ENCODE data around the gene CDH3.

Gene CDH3

DNA sequence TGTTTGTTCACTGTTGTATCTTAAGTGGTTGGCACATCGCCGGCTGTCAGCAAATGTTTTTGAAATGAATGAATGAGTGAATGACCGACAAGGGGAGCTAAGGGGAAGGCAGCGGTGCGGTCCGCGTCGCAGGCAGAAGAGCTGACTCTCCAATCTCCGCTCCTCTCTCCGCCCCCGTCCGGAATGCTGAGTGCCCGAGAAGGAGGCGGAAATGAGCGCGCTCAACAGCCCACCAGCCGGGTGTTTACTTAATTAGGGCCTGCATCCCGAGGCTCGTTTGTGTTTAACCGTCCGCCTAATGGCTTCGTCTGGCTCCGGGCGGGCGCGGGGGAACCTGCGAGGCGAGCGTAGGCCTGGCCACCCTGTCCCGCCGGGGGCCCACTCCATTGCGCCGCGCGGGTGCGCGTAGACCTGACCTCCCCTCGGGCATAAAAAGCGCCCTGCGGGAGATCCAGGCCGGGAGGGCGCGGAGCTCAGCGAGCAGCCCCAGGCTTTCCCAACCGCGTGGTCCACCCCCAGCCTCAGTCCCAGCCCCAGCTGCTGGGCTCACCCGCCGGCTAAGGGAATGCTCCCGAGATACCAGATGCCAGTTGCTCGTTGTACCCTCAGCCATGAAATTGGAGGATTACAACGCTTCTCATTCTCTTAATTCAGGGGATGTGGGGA lies 2.5 kb upstream of the CDH3 start:
- TF ChIP-seq ZNF274 (IDR thresholded peaks at IDR 0.05; ENCODE audit: low read depth, low read length), result no peak
- no peak overlapping the region for H3K4me3 ChIP-seq (ENCODE audit: low read length)

DNA sequence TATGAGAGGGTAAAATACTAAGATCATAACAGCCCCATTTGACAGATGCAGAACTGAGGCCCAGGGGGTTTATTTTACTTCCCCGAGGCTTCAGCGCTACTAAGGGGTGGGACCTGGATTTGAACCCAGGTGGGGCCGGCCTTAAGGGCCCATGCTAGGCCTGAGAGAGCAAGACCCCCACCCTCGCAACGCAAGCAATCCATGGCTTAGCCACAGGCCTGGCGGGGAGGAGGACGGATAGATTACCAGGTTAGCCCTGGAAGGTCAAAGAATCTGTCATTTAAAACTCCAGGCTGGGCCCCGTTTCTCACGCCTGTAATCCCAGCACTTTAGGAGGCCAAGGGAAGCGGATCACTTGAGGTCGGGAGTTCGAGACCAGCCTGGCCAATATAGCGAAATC lies 1.9 kb upstream of the CDH3 start:
- TF ChIP-seq ZNF274 (IDR thresholded peaks at IDR 0.05; ENCODE audit: low read depth, low read length), result no peak
- no peak overlapping the region for H3K4me3 ChIP-seq (ENCODE audit: low read length)

DNA sequence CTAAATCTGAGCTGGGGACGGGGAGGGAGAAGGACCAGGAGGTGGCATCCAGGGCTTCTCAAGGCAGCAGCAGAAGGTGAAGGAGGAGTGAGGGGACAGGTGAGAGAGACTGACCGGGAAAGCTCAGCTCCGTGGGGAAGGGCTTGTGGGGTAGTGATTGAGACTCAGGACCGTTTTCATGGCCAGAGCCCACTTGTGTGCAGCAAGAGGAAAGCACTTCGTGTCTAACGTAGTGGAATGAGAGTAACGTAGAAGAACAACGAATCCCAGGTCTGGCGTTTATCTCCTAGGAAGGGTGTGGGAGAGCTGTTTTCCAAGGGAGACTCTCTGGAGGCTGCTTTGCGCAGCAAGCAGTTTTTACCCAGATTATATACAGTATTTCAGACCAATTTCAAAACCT lies 1.3 kb upstream of the CDH3 start:
- TF ChIP-seq ZNF274 (IDR thresholded peaks at IDR 0.05; ENCODE audit: low read depth, low read length), result no peak
- no peak overlapping the region for H3K4me3 ChIP-seq (ENCODE audit: low read length)

DNA sequence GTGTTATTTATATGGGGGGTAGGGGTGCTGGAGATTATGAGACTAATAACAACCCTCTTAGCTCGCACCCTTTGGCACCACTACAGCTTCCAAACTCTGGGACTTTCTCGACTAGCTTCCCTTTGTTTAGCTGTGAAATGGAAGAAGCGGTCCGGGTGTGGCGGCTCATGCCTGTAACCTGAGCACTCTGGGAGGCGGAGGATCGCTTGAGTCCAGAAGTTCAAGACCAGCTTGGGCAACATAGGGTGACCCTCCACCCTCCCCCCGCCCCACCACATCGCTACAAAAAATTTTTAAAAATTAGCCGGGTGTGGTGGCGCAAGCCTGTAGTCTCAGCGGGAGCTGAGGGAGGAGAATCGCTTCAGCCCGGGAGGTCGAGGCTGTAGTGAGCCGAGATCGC lies 814 bp upstream of the CDH3 start:
- H3K4me3 ChIP-seq (ENCODE audit: low read length), result no peak overlapping the region

DNA sequence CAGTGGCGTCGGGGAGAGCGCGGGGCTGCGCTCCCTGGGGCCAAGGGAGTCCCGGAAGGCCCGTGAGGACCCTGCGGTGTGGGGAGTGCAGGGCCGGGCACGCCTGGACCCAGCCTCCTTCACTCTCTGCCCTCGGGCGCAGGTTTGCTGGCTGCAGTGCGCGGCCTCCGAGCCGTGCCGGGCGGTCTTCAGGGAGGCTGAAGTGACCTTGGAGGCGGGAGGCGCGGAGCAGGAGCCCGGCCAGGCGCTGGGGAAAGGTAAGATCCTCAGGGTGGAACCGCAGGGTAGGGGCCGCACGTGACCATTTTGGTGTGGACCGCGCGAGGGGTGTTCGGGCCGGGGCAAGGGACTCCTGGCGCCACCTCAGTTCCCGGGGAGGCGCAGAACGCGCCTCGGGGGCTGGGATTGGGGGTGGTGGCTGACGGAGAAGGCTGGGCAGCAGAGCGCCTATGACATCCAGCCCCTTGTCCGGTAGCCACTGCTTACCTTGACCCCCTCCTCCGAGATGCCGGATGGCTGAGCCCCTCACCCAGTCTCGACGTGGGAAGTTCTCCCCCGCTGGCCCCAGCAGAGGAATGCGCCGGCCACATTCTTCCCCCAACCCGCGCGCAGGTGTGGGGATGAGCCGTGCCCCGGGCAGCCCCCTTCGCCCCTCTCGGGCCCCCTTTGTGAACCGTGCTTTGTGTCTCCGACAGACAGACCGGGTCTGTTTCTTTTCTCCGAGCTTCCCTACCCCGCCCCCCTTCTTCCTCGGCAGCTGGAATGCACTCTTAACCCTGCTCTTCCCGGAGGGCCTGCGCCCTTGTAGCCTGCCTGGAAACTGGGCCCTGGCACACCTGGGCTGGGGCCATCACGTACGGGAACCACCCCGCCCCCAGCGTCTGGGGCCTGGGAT lies 631 bp downstream of the CDH3 start:
- TF ChIP-seq ZNF274 (IDR thresholded peaks at IDR 0.05; ENCODE audit: low read depth, low read length), result no peak
- no peak overlapping the region for H3K4me3 ChIP-seq (ENCODE audit: low read length)

More for the DNA sequence above, 814 bp upstream of the CDH3 start:
- no peak for TF ChIP-seq ZNF274 (IDR thresholded peaks at IDR 0.05; ENCODE audit: low read depth, low read length)

DNA sequence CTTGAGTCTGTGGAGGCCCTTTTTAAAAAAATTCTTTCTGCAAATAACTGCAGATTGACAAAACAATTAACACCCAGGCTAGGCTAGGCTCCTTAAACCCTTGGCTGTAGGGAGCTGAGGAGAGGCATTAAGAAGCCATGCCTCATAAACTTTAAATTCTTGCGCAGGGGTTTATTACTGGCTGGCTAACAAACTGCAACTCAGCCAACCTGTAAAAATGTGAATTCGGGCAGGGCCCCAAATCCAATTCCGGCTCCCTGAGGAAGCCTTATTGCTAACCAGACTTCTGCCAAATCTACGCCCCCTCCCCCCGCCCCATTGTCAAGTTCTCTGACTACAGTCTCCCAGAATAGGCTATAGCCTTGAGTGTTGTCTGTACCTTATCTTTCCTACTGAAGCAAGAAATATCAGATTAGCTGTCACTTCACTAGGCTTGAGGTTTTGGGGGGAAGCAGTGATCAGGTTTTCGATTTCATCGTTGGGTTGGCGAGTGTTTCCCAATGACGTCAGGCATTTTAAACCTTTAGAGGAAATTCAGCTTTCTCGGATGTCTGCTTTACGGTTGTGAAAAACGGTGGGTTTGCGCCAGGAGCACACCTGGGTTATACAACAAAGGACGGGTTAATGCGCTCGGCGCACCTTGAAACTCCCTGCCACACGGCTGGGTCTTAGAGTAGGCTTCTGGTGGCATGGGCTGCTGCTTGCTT lies 2.0 kb downstream of the CDH3 start:
- no peak for TF ChIP-seq ZNF274 (IDR thresholded peaks at IDR 0.05; ENCODE audit: low read depth, low read length)
- H3K4me3 ChIP-seq (ENCODE audit: low read length), result no peak overlapping the region

DNA sequence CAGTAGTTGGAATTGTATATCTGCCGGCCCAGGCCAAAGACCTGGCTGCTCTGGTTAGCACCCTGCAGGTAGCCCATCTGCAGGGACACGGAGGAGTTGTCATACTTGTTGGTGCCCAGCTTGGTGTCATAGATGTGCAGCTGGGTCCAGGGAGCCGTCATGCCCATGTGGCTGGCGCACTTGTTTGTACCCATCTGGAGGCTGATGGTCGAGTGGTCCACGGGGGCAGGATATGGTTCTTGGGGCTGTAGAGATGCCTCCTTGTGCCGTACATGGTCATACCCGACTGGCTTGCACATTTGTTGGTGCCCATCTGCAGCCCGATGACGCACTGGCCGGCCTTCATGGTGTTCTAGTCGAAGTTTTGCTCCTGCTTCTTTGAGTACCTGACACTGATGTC lies 6.0 kb downstream of the CDH3 start:
- no peak overlapping the region for H3K4me3 ChIP-seq (ENCODE audit: low read length)
- TF ChIP-seq ZNF274 (IDR thresholded peaks at IDR 0.05; ENCODE audit: low read depth, low read length), result no peak

DNA sequence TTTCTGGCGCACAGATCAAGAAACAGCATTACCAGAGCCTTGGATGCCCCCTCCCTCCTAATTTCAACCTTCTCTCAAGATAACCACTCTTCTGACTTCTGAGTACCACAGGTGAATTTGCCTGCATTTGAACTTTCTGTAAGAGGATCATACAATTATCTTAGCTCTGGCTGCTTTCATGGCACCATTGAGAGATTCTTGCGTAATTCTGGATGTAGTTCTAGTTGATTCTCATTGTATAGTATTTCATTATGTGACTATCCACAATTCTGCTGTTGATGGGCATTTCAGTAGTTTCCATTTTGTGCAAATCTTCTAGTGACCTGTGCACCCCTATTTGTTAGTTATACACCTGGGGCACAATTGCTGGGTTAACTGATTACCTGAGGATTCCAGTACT lies 7.5 kb downstream of the CDH3 start:
- no peak overlapping the region for H3K4me3 ChIP-seq (ENCODE audit: low read length)
- no peak for TF ChIP-seq ZNF274 (IDR thresholded peaks at IDR 0.05; ENCODE audit: low read depth, low read length)

DNA sequence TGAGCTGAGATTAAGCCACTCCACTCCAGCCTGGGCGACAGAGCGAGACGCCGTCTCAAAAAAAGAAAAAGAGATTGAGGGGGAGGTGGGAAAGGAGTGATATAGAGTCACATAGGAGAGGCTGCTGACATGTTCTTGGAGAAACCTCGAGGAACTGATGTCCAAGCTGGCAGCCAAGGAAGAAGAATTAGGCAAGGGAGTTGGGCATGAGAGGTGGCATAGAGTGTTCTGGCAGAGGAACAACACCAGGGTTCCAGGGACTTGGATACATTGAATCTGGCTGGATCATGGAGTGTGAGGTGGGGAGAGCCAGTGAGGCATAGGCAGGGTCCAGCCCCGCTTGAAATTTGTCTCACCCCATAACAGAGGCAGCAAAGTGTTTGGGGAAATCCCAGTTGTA lies 10.7 kb downstream of the CDH3 start:
- H3K4me3 ChIP-seq (ENCODE audit: low read length), result no peak overlapping the region
- TF ChIP-seq ZNF274 (IDR thresholded peaks at IDR 0.05; ENCODE audit: low read depth, low read length), result no peak

DNA sequence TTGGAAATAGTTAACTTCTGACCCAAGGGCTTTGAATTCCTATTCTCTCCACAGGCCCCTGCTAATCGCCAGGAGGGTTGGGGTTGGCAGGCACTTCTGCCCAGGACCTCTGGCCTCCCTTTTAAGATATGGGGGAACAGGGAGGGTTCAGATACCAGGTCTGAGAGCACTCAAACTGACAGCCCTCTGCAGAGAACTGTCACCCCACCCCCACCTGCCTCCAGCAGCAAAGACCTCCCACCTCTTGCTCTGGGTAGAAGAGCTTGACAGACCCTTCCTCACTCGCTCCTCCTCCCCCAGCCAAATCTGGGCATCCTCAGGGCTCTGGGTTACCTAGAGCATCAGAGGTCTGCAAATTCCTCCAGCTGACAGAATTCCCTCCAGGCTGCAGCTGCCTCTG lies 11.6 kb downstream of the CDH3 start:
- no peak for TF ChIP-seq ZNF274 (IDR thresholded peaks at IDR 0.05; ENCODE audit: low read depth, low read length)
- no peak overlapping the region for H3K4me3 ChIP-seq (ENCODE audit: low read length)

DNA sequence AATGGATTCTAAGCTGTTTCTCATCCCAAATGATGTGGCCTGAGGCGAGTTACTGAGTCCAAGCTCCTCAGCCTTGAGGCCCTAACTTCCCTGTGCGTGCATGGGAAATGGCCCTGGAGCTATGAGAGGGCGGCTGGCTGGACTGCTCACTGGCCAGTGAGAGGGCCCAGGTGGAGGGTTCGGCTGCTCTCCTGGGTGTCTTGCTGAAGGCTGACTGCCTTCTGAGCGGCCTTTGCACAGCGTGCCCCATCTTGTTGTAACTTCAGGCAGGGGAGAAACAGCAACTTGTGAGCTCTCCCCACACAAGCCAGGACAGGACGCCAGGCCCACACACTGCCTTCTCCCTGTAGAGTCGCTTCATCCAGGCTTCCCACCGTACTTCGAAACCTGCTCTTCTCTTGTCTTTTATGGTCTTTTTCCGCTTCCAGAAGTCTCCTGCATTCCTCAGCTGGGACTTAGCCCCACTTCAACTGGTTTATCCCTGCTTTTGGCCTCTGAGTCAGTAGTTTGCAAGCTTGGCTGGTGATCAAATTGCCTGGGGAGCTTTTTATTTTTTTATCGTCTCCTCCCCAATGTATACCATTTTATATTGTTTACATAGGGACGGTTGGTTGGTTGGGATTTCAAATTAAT lies 13.3 kb downstream of the CDH3 start:
- no peak overlapping the region for H3K4me3 ChIP-seq (ENCODE audit: low read length)
- no peak for TF ChIP-seq ZNF274 (IDR thresholded peaks at IDR 0.05; ENCODE audit: low read depth, low read length)

DNA sequence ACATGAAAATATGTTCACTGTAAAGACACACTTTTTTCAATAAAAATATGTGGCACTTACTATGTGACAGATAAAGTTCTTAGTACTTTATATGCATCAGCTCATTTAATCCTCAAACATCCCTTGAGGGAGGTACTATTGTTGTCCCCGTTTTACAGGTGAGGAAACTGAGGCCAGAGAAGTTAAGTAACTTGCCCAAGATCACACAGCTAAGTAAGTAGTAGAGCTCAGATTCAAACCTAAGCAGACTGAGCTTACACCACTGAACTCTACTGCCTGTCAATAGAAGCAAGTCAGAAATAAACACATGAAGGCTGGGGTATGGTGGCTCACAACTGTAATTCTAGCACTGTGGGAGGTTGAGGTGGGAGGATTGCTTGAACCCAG lies 13.9 kb downstream of the CDH3 start:
- no peak overlapping the region for H3K4me3 ChIP-seq (ENCODE audit: low read length)
- TF ChIP-seq ZNF274 (IDR thresholded peaks at IDR 0.05; ENCODE audit: low read depth, low read length), result no peak

DNA sequence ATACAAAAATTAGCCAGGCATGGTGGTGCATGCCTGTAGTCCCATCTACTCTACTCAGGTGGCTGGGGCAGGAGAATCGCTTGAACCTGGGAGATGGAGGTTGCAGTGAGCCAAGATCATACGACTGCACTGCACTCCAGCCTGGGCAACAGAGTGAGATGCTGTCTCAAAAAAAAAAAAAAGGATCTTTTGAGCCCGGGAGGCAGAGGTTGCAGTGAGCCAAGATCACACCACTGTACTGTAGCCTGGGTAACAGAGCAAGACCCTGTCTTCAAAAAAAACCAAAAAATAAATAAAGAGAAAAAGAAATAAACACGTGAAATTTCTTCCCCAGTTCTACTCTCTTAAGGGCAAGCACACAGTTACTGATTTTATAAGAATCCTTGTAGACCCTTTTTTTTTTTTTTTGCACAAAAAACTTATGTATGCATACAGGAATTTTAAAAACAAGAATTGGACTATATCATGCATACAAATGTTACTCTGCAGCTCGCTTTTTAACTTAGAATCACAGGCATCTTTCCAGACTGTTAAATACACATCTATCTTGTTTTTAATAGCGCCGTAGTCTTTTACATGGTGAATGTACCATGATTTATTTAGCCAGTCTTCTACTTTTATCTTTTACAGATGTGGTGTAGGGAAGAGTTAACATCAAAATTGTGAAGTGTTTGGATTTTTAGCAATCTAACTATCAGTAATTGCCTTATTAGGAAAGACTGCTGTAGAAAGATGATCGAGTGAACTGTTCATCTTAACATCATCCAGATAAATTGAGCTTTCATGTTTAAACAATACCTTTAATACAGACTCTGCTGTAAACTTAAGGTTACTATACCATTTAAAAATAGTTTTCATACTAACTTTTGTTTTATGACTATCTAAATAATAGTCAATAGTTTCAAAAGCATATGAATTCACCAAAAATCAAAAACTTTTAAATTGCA lies 14.6 kb downstream of the CDH3 start:
- no peak overlapping the region for H3K4me3 ChIP-seq (ENCODE audit: low read length)
- no peak for TF ChIP-seq ZNF274 (IDR thresholded peaks at IDR 0.05; ENCODE audit: low read depth, low read length)
